Measurements from ENCODE around the gene IPCEF1. TPM values are rescaled to one million over a fixed set of nuclear protein-coding genes. Genes with fewer than 3 reads are reported as not detected.

The IPCEF1 gene
- total RNA-seq, 1 experiment from 2014 or later, result 0.52 TPM

DNA sequence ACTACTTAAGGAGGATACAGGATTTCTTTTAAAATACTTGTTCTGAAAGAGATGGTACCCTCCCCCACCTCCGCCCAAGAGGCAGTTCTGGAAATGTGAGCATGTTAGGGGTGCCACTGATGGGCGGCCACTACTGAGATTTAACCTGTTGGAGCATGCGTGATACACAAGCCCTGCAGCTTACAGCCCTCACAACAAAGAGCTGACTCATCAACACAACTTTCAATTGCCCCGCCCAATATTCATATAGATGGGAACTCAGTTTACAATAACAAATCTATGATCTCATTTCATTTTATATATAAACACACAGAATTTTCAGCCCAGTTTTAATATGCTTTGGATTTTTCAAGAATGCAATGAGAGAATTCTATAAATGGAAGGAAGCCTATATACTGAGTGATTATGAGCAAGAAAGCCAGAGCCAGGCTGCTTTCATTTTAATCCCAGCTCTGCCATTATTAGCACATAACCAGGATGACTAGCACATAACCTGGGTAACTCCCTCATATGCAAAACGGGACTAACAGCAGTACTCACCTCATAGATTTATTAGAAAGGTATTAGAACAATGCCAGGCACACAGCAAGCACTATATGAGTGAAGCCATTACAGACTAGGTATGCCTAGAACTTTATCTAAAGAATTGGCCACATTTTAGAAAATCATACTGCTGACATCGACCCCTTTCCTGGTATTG, 45.6 kb upstream of the IPCEF1 start:
- Mint-ChIP-seq H3K4me3 (ENCODE audit: low read depth, unreplicated experiment) (no peak overlapping the region), H3K27me3 (ENCODE audit: unreplicated experiment) (peaks cover 3% of the 10 kb centered on the region), H3K27ac (ENCODE audit: unreplicated experiment) (no peak overlapping the region), H3K4me1 (ENCODE audit: low read depth, unreplicated experiment) (no peaks in the 10 kb centered on the region), H3K9me3 (ENCODE audit: low read depth, unreplicated experiment) (no peaks in the 10 kb centered on the region), H3K36me3 (ENCODE audit: insufficient read depth, unreplicated experiment) (no peaks in the 10 kb centered on the region)
- intact Hi-C loops (cut with micrococcal nuclease; ENCODE audit: unreplicated experiment), result no loop called here
- CTCF ChIA-PET, result no interaction called here
- no peak for DNase-seq
- BruUV-seq (replicated peaks), result no TSS peak
- TF ChIP-seq, protein P1, sequence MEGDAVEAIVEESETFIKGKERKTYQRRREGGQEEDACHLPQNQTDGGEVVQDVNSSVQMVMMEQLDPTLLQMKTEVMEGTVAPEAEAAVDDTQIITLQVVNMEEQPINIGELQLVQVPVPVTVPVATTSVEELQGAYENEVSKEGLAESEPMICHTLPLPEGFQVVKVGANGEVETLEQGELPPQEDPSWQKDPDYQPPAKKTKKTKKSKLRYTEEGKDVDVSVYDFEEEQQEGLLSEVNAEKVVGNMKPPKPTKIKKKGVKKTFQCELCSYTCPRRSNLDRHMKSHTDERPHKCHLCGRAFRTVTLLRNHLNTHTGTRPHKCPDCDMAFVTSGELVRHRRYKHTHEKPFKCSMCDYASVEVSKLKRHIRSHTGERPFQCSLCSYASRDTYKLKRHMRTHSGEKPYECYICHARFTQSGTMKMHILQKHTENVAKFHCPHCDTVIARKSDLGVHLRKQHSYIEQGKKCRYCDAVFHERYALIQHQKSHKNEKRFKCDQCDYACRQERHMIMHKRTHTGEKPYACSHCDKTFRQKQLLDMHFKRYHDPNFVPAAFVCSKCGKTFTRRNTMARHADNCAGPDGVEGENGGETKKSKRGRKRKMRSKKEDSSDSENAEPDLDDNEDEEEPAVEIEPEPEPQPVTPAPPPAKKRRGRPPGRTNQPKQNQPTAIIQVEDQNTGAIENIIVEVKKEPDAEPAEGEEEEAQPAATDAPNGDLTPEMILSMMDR (IDR thresholded peaks at IDR 0.05; ENCODE audit: unreplicated experiment), result no peak

DNA sequence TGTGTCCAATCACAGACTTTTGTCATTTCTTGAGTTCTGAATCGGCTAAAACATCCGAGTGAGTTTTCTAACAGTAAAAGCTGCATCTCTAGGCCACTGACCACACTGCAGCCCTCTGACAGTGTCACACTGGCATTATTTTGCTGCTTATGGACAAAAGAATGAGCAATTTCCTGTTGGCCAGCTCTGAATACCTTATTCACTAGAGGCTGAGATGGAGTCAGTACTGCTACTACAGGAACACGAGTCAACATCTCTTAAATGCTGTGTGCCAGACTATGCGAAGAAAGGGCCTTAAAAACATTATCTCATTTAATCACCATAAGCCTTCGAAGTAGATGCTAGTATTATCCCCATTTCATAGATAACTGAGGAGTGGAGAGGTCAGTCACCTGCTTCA, 42.5 kb upstream of the IPCEF1 start:
- intact Hi-C loops (cut with micrococcal nuclease; ENCODE audit: unreplicated experiment), result no loop called here
- H3K4me1 Mint-ChIP-seq (ENCODE audit: low read depth, unreplicated experiment), result no peaks in the 10 kb centered on the region
- H3K9me3 Mint-ChIP-seq (ENCODE audit: low read depth, unreplicated experiment), result no peaks in the 10 kb centered on the region
- H3K4me3 Mint-ChIP-seq (ENCODE audit: low read depth, unreplicated experiment), result no peak overlapping the region
- BruUV-seq (replicated peaks), result no TSS peak
- no peaks in the 10 kb centered on the region for H3K36me3 Mint-ChIP-seq (ENCODE audit: insufficient read depth, unreplicated experiment)
- TF ChIP-seq, protein P1 (IDR thresholded peaks at IDR 0.05; ENCODE audit: unreplicated experiment), result no peak
- no peak overlapping the region for H3K27ac Mint-ChIP-seq (ENCODE audit: unreplicated experiment)
- DNase-seq, result no peak
- peaks cover 34% of the 10 kb centered on the region for H3K27me3 Mint-ChIP-seq (ENCODE audit: unreplicated experiment)
- CTCF ChIA-PET, result no interaction called here

DNA sequence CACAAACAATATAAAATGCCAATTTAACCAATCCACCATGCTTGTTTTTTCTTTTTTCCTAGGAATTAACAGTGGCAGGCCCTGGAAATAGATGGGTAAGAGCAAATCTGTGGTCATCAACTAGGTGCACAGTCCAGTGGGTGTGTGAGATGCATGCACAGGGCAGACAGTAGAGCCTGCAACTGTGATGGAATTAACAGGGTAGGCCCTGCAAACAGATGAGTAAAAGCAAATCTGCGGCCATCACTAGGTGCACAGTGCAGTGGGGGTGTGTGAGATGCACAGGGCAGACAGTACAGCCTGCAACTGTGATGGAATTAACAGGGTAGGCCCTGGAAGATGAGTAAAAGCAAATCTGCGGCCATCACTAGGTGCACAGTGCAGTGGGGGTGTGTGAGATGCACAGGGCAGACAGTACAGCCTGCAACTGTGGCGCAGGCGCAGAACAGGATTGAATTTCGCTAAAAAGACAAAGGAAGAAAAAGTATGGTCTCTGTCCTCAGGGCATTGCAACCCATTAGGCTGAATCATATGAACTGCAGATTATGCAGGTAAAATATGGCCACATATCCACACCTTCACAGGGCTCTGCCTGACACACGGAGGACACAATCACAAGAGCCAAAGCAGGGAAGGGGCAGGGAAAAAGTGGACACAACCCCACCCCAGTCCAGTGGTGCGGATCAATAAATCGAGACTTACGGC, 41.0 kb upstream of the IPCEF1 start:
- no TSS peak for BruUV-seq (replicated peaks)
- intact Hi-C loops (cut with micrococcal nuclease; ENCODE audit: unreplicated experiment), result no loop called here
- Mint-ChIP-seq H3K27me3 (ENCODE audit: unreplicated experiment) (peaks cover 34% of the 10 kb centered on the region), H3K27ac (ENCODE audit: unreplicated experiment) (no peak overlapping the region), H3K4me3 (ENCODE audit: low read depth, unreplicated experiment) (no peak overlapping the region), H3K4me1 (ENCODE audit: low read depth, unreplicated experiment) (no peaks in the 10 kb centered on the region), H3K9me3 (ENCODE audit: low read depth, unreplicated experiment) (no peaks in the 10 kb centered on the region), H3K36me3 (ENCODE audit: insufficient read depth, unreplicated experiment) (no peaks in the 10 kb centered on the region)
- DNase-seq, result no peak
- CTCF ChIA-PET, result no interaction called here
- TF ChIP-seq, protein P1 (IDR thresholded peaks at IDR 0.05; ENCODE audit: unreplicated experiment), result no peak

DNA sequence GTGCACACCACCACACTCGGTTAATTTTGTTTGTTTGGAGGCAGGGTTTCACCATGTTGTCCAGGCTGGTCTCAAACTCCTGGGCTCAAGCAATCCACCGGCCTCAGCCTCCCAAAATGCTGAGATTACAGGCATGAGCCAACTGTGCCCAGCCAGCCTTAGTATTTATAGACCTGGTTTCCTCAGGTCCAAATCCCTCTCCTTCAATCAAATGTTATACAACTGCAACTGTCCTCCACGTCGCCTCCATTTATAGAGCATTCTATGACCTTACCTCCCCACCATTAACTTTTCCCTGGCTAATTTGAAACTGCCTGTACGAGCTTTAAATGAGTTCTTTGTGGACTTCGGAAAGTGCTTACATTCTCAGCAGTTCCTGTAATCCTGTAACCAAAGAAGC, 39.3 kb upstream of the IPCEF1 start:
- Mint-ChIP-seq H3K36me3 (ENCODE audit: insufficient read depth, unreplicated experiment) (no peaks in the 10 kb centered on the region), H3K4me3 (ENCODE audit: low read depth, unreplicated experiment) (no peak overlapping the region), H3K4me1 (ENCODE audit: low read depth, unreplicated experiment) (no peaks in the 10 kb centered on the region), H3K27me3 (ENCODE audit: unreplicated experiment) (peaks cover 48% of the 10 kb centered on the region), H3K9me3 (ENCODE audit: low read depth, unreplicated experiment) (no peaks in the 10 kb centered on the region), H3K27ac (ENCODE audit: unreplicated experiment) (no peak overlapping the region)
- CTCF ChIA-PET, result no interaction called here
- no TSS peak for BruUV-seq (replicated peaks)
- no peak for DNase-seq
- TF ChIP-seq, protein P1 (IDR thresholded peaks at IDR 0.05; ENCODE audit: unreplicated experiment), result no peak
- intact Hi-C loops (cut with micrococcal nuclease; ENCODE audit: unreplicated experiment), result no loop called here
